SK-N-SH treated with all-trans-retinoic acid at 6 μM for 48 hours (cell line): ENCODE measurements around the gene IL4R.

ENCODE experiments used
- BACH2 ChIP-seq: fragments of 250-450 bp; sonication (Bioruptor Pico); IDR thresholded peaks from 2 replicates; pipeline ENCODE4 v1.9.0; 2021; ENCODE audit warnings: mild to moderate bottlenecking, borderline replicate concordance
- CSDC2 ChIP-seq: fragments of 250-450 bp; sonication (Bioruptor Pico); IDR thresholded peaks from 2 replicates; pipeline ENCODE4 v1.5.0; 2020; ENCODE audit warnings: mild to moderate bottlenecking, moderate library complexity
- CSRNP3 ChIP-seq: fragments of 250-450 bp; sonication (Bioruptor Pico); IDR thresholded peaks from 2 replicates; pipeline ENCODE4 v1.5.1; 2021; ENCODE audit warnings: mild to moderate bottlenecking, moderate library complexity
- PPARA ChIP-seq: fragments of 250-450 bp; sonication (Bioruptor Pico); IDR thresholded peaks from 2 replicates; pipeline ENCODE4 v1.5.0; 2020; ENCODE audit warnings: mild to moderate bottlenecking, borderline replicate concordance
- RARB ChIP-seq: fragments of 250-450 bp; sonication (Bioruptor Pico); IDR thresholded peaks from 2 replicates; pipeline ENCODE4 v1.8.0; 2021; ENCODE audit warnings: mild to moderate bottlenecking, moderate library complexity
- TCF4 ChIP-seq: fragments of 250-450 bp; sonication (Bioruptor Pico); IDR thresholded peaks from 2 replicates; pipeline ENCODE4 v1.8.0; 2021; ENCODE audit warnings: mild to moderate bottlenecking, moderate library complexity, borderline replicate concordance
- ZFP3 ChIP-seq: fragments of 250-450 bp; sonication (Bioruptor Pico); IDR thresholded peaks from 2 replicates; pipeline ENCODE4 v1.5.0; 2020; ENCODE audit warnings: mild to moderate bottlenecking, moderate library complexity
- ZFP30 ChIP-seq: fragments of 450-650 bp; formaldehyde crosslinking; IDR thresholded peaks from 2 replicates; pipeline ENCODE4 v1.5.0; 2022; ENCODE audit warnings: mild to moderate bottlenecking, moderate library complexity
- ZNF565 ChIP-seq: fragments of 450-650 bp; formaldehyde crosslinking; conservative IDR thresholded peaks from 2 replicates; pipeline ENCODE4 v1.5.0; 2020; ENCODE audit warnings: low read depth, mild to moderate bottlenecking, moderate library complexity
- TF ChIP-seq, protein P1 (sequence below): fragments of 250-450 bp; sonication (Bioruptor Pico); IDR thresholded peaks from 2 replicates; pipeline ENCODE4 v1.5.1; 2020; ENCODE audit warnings: low read depth, mild to moderate bottlenecking, moderate library complexity
- TF ChIP-seq, protein P2 (sequence below): fragments of 250-450 bp; sonication (Bioruptor Pico); IDR thresholded peaks from 2 replicates; pipeline ENCODE4 v1.8.0; 2021; ENCODE audit warnings: low read depth, mild to moderate bottlenecking, moderate library complexity, borderline replicate concordance
- TF ChIP-seq, protein P3 (sequence below): fragments of 250-450 bp; sonication (Bioruptor Pico); IDR thresholded peaks from 2 replicates; pipeline ENCODE4 v1.8.0; 2020; ENCODE audit warnings: mild to moderate bottlenecking, moderate library complexity, borderline replicate concordance

DNA sequence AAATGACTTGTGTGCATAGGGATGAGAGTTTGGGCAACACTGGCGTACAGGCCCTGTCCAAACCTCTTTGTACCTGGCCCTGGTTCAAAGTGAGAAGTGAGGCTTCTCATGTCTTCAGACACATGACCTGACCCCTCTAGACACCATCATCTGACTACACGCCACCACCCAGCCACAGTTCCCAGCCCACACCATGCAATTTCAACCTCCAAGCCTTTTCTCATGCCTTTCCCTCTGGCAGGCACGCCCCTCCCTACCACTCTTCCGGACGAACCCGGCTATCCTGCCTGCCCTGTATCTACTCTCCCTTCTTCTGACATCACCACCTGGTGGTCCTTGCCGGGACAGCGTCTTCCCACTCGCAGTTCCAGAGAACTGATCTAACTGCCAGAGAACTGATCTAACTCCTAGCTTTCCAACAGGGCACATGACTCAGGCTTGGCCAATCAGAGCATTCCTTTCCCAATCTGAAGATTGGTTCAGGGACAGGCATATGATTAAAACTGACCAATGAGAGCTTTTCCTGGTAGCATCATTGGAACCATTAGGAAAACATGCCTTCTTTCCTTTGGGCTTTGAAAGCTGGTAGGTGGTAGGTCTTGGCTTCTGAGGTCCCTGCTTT, 61.1 kb downstream of the IL4R start:
- TF ChIP-seq ZFP3 (CRISPR knock-in tag): no peak
- TF ChIP-seq RARB (CRISPR knock-in tag): no peak
- TF ChIP-seq, protein P1, sequence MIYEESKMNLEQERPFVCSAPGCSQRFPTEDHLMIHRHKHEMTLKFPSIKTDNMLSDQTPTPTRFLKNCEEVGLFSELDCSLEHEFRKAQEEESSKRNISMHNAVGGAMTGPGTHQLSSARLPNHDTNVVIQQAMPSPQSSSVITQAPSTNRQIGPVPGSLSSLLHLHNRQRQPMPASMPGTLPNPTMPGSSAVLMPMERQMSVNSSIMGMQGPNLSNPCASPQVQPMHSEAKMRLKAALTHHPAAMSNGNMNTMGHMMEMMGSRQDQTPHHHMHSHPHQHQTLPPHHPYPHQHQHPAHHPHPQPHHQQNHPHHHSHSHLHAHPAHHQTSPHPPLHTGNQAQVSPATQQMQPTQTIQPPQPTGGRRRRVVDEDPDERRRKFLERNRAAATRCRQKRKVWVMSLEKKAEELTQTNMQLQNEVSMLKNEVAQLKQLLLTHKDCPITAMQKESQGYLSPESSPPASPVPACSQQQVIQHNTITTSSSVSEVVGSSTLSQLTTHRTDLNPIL (CRISPR knock-in tag): no peak
- no peak for TF ChIP-seq ZNF565 (CRISPR knock-in tag)
- no peak for TF ChIP-seq CSRNP3 (CRISPR knock-in tag)
- TF ChIP-seq CSDC2: no peak
- TF ChIP-seq TCF4 (CRISPR knock-in tag): no peak
- TF ChIP-seq ZFP30 (CRISPR knock-in tag): no peak
- TF ChIP-seq BACH2 (CRISPR knock-in tag): no peak
- TF ChIP-seq PPARA (CRISPR knock-in tag): no peak
- TF ChIP-seq, protein P2, sequence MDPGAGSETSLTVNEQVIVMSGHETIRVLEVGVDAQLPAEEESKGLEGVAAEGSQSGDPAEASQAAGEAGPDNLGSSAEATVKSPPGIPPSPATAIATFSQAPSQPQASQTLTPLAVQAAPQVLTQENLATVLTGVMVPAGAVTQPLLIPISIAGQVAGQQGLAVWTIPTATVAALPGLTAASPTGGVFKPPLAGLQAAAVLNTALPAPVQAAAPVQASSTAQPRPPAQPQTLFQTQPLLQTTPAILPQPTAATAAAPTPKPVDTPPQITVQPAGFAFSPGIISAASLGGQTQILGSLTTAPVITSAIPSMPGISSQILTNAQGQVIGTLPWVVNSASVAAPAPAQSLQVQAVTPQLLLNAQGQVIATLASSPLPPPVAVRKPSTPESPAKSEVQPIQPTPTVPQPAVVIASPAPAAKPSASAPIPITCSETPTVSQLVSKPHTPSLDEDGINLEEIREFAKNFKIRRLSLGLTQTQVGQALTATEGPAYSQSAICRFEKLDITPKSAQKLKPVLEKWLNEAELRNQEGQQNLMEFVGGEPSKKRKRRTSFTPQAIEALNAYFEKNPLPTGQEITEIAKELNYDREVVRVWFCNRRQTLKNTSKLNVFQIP (CRISPR knock-in tag): no peak
- TF ChIP-seq, protein P3, sequence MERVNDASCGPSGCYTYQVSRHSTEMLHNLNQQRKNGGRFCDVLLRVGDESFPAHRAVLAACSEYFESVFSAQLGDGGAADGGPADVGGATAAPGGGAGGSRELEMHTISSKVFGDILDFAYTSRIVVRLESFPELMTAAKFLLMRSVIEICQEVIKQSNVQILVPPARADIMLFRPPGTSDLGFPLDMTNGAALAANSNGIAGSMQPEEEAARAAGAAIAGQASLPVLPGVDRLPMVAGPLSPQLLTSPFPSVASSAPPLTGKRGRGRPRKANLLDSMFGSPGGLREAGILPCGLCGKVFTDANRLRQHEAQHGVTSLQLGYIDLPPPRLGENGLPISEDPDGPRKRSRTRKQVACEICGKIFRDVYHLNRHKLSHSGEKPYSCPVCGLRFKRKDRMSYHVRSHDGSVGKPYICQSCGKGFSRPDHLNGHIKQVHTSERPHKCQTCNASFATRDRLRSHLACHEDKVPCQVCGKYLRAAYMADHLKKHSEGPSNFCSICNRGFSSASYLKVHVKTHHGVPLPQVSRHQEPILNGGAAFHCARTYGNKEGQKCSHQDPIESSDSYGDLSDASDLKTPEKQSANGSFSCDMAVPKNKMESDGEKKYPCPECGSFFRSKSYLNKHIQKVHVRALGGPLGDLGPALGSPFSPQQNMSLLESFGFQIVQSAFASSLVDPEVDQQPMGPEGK: no peak
